ENCODE measurements around the gene FBXO39.
"Not testable (repeated sequence)": the region's sequence is repeated elsewhere in the genome, so short reads cannot be mapped to it uniquely, and the experiment has no call there.

FBXO39 gene

GRCh38 chr17:6793748-6794493, 17.9 kb downstream of the FBXO39 start:
- no peak for DNase-seq (ENCODE audit: low read depth)

- no peak for DNase-seq (ENCODE audit: low read depth)
Measured at GRCh38 chr17:6796017-6796886, 20.2 kb downstream of the FBXO39 start.

- no peak for DNase-seq (ENCODE audit: low read depth)
Measured at GRCh38 chr17:6796887-6797490, 21.0 kb downstream of the FBXO39 start.

GRCh38 chr17:6797718-6798351, 21.8 kb downstream of the FBXO39 start:
- peak; percentile 39 for DNase-seq (ENCODE audit: low read depth)

- DNase-seq (ENCODE audit: low read depth) = no peak
Measured at GRCh38 chr17:6799738-6800137, 23.7 kb downstream of the FBXO39 start.

GRCh38 chr17:6800422-6801027, 24.5 kb downstream of the FBXO39 start:
- DNase-seq (ENCODE audit: low read depth) = no peak

- no peak for DNase-seq (ENCODE audit: low read depth)
Measured at GRCh38 chr17:6811510-6811909, 35.5 kb downstream of the FBXO39 start.

- DNase-seq (ENCODE audit: low read depth) = no peak
Measured at GRCh38 chr17:6812295-6812694, 36.3 kb downstream of the FBXO39 start.

GRCh38 chr17:6815775-6816174, 39.8 kb downstream of the FBXO39 start:
- DNase-seq (ENCODE audit: low read depth) = no peak

GRCh38 chr17:6816368-6816767, 40.4 kb downstream of the FBXO39 start:
- DNase-seq (ENCODE audit: low read depth) = not testable (repeated sequence)

- DNase-seq (ENCODE audit: low read depth) = no peak
Measured at GRCh38 chr17:6818938-6819337, 42.9 kb downstream of the FBXO39 start.

- DNase-seq (ENCODE audit: low read depth) = peak; percentile 57
Measured at GRCh38 chr17:6823011-6823442, 47.0 kb downstream of the FBXO39 start.

- DNase-seq (ENCODE audit: low read depth) = no peak
Measured at GRCh38 chr17:6830383-6830986, 54.5 kb downstream of the FBXO39 start.

GRCh38 chr17:6831661-6832263, 55.7 kb downstream of the FBXO39 start, which contains the start of gene TEKT1:
TEKT1 (minus strand) TSS chr17:6831729; CDS start chr17:6830376, 1,353 bp downstream.
- peak; percentile 72 for DNase-seq (ENCODE audit: low read depth)

Measured in iris pigment epithelial cell (primary cell).